Measurements from ENCODE around the gene RAET1L. TPM values are rescaled to one million over a fixed set of nuclear protein-coding genes. Genes with fewer than 3 reads are reported as not detected.
"Not testable (repeated sequence)": the region's sequence is repeated elsewhere in the genome, so short reads cannot be mapped to it uniquely, and the experiment has no call there.

RAET1L gene
- total RNA-seq: not detected in 2 replicates
- not detected in 2 replicates for polyA plus RNA-seq

GRCh38 chr6:150025201-150025917 is at the start of gene RAET1L:
TSS of gene RAET1L (minus strand) at chr6:150025532. CDS start at chr6:150025471, 61 bp downstream.
- Histone ChIP-seq H3K4me1 (ENCODE audit: low read depth) (no peaks in the 10 kb centered on the region), H3K9me3 (ENCODE audit: low read depth) (no peaks in the 10 kb centered on the region), H3K27ac (no peak within 1 kb of the TSS), H3K27me3 (peaks cover 90% of the 10 kb centered on the region), H3K4me3 (no peak within 1 kb of the TSS), H3K36me3 (no peaks in the 10 kb centered on the region)
- TF ChIP-seq, protein P1, sequence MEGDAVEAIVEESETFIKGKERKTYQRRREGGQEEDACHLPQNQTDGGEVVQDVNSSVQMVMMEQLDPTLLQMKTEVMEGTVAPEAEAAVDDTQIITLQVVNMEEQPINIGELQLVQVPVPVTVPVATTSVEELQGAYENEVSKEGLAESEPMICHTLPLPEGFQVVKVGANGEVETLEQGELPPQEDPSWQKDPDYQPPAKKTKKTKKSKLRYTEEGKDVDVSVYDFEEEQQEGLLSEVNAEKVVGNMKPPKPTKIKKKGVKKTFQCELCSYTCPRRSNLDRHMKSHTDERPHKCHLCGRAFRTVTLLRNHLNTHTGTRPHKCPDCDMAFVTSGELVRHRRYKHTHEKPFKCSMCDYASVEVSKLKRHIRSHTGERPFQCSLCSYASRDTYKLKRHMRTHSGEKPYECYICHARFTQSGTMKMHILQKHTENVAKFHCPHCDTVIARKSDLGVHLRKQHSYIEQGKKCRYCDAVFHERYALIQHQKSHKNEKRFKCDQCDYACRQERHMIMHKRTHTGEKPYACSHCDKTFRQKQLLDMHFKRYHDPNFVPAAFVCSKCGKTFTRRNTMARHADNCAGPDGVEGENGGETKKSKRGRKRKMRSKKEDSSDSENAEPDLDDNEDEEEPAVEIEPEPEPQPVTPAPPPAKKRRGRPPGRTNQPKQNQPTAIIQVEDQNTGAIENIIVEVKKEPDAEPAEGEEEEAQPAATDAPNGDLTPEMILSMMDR (IDR thresholded peaks at IDR 0.05; ENCODE audit: low read depth, low read length): no peak
- DNase-seq (ENCODE audit: low read depth in 1 of 2, low spot score in 1 of 2): peak in 1 of 2 donors; percentile 37

GRCh38 chr6:150075034-150075421 is 49.7 kb upstream of the RAET1L start:
- no peak overlapping the region for H3K27ac ChIP-seq
- no peaks in the 10 kb centered on the region for H3K27me3 ChIP-seq
- peak in 1 of 2 donors; percentile 34 for DNase-seq (ENCODE audit: low read depth in 1 of 2, low spot score in 1 of 2)
- TF ChIP-seq, protein P1 (IDR thresholded peaks at IDR 0.05; ENCODE audit: low read depth, low read length): no peak
- no peaks in the 10 kb centered on the region for H3K4me1 ChIP-seq (ENCODE audit: low read depth)
- H3K4me3 ChIP-seq: no peak overlapping the region
- H3K9me3 ChIP-seq (ENCODE audit: low read depth): no peaks in the 10 kb centered on the region
- H3K36me3 ChIP-seq: no peaks in the 10 kb centered on the region

- not testable (repeated sequence) for H3K4me1 ChIP-seq (ENCODE audit: low read depth); H3K27ac ChIP-seq; DNase-seq (ENCODE audit: low read depth in 1 of 2, low spot score in 1 of 2); H3K9me3 ChIP-seq (ENCODE audit: low read depth); H3K36me3 ChIP-seq; H3K27me3 ChIP-seq; H3K4me3 ChIP-seq
Measured at GRCh38 chr6:150074396-150075033, 49.2 kb upstream of the RAET1L start.

GRCh38 chr6:150072201-150072600 is 46.9 kb upstream of the RAET1L start:
- Histone ChIP-seq H3K27ac (no peak overlapping the region), H3K36me3 (no peaks in the 10 kb centered on the region), H3K4me1 (ENCODE audit: low read depth) (no peaks in the 10 kb centered on the region), H3K27me3 (peaks cover 3% of the 10 kb centered on the region), H3K4me3 (no peak overlapping the region), H3K9me3 (ENCODE audit: low read depth) (no peaks in the 10 kb centered on the region)
- DNase-seq (ENCODE audit: low read depth in 1 of 2, low spot score in 1 of 2): peak in 1 of 2 donors; percentile 14
- TF ChIP-seq, protein P1 (IDR thresholded peaks at IDR 0.05; ENCODE audit: low read depth, low read length): no peak

DNA sequence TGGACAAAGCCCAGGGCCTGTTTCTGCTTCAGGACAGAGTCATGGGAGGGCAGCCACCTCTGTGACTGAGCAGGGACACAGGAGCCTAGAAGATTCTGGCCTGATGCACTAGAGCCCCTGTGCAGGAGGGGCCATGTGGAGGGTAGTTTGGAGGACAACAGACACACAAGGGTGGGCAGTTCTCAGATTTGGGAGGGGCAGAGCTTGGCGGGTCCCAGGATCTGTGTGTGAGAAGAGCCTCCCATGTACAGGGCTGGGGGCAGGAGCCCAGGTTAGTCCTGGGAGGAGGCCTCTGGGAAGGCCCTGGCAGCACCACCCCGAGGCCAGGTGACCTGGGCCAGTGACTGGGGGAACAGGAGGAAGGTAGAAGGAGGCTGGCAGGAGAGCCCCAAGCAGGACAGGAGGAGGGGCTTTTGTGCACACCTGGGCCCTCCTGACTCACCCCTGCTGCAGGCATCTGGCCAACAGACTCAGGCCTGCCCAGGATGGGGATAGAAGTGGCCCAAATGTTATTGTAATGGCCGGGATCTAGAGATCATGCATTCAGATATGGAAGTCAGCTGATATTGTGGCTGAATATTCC is 45.0 kb upstream of the RAET1L start:
- H3K9me3 ChIP-seq (ENCODE audit: low read depth): no peaks in the 10 kb centered on the region
- H3K36me3 ChIP-seq: no peaks in the 10 kb centered on the region
- H3K4me1 ChIP-seq (ENCODE audit: low read depth): no peaks in the 10 kb centered on the region
- no peak for DNase-seq (ENCODE audit: low read depth in 1 of 2, low spot score in 1 of 2)
- peaks cover 7% of the 10 kb centered on the region for H3K27me3 ChIP-seq
- TF ChIP-seq, protein P1 (IDR thresholded peaks at IDR 0.05; ENCODE audit: low read depth, low read length): no peak
- H3K27ac ChIP-seq: no peak overlapping the region
- H3K4me3 ChIP-seq: no peak overlapping the region

DNA sequence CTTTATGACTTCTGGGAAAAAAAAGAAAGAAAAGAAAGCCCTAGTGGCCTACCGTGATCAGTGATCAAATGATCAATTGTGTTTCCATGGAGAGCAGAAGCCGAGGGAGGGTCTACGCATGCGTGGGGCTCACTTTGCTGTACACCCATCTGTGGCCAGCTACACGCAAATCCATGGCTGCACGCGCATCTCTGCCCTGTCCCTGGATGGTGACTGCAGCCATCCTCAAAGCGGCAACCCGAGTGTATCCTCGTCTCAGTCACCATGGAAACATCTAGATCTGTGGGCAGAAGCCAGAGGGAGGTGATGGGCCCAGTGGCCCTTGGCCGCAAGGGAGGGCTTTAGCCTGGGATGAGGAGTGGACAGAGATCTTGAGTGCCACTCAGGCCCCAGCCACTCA is 44.4 kb upstream of the RAET1L start:
- Histone ChIP-seq H3K27me3 (peaks cover 7% of the 10 kb centered on the region), H3K4me3 (peak overlapping the region; percentile 46)
- DNase-seq (ENCODE audit: low read depth in 1 of 2, low spot score in 1 of 2): no peak

More for the DNA sequence above, 44.4 kb upstream of the RAET1L start:
- TF ChIP-seq, protein P1 (IDR thresholded peaks at IDR 0.05; ENCODE audit: low read depth, low read length): no peak
- Histone ChIP-seq H3K9me3 (ENCODE audit: low read depth) (no peaks in the 10 kb centered on the region), H3K36me3 (no peaks in the 10 kb centered on the region), H3K27ac (no peak overlapping the region), H3K4me1 (ENCODE audit: low read depth) (no peaks in the 10 kb centered on the region)
